CD4-positive, alpha-beta T cell (primary cell): Measurements from ENCODE around the gene CAMK4. TPM values are rescaled to one million over a fixed set of nuclear protein-coding genes. Genes with fewer than 3 reads are reported as not detected.

Experiments
- ATAC-seq: fragments of 200-7000 bp; cut with Tn5 transposase; one replicate; pipeline ENCODE4 v1.10.0; 2022; ENCODE audit warnings: mild to moderate bottlenecking; ENCODE audit not compliant: poor library complexity
- CTCF ChIA-PET: fragments of 350-600 bp; sonication (Branson Sonifier 250); formaldehyde crosslinking; loops from one replicate; lab custom pipeline; 2021; ENCODE audit warnings: antibody characterized with exemption, inconsistent platforms; lab: Charles Lee
- POLR2A ChIA-PET: fragments of 350-600 bp; sonication (Branson Sonifier 250); formaldehyde crosslinking; loops from one replicate; lab custom pipeline; 2021; ENCODE audit warnings: antibody characterized with exemption, inconsistent platforms; lab: Charles Lee
- DNase-seq, 14 experiments: peaks; one replicate each; pipeline ENCODE4 v3.0.0-alpha.2; 2013 to 2020; ENCODE audit warnings: mixed read lengths in 2 of 14
- H3K27ac ChIP-seq, 2 donors: one replicate each; pipeline versions ENCODE4 v1.5.1 to v1.7.0; 2013; ENCODE audit warnings: low read length in 2 of 2, low read depth in 1 of 2, mild to moderate bottlenecking in 1 of 2
- H3K27me3 ChIP-seq, 2 experiments: 1 replicate in 1 of 2; 2 replicates in 1 of 2; pipeline versions ENCODE4 v1.6.1 to v1.7.0; 2013; ENCODE audit warnings: low read length in 2 of 2, control low read depth in 1 of 2, mild to moderate bottlenecking in 1 of 2, moderate library complexity in 1 of 2; ENCODE audit not compliant: insufficient read depth in 2 of 2, control insufficient read depth in 1 of 2
- H3K36me3 ChIP-seq: one replicate; pipeline ENCODE4 v1.6.1; 2013; ENCODE audit warnings: low read length, control low read depth; ENCODE audit not compliant: insufficient read depth
- H3K4me1 ChIP-seq: one replicate; pipeline ENCODE4 v1.6.1; 2013; ENCODE audit warnings: low read length, control low read depth; ENCODE audit not compliant: insufficient read depth
- H3K4me3 ChIP-seq: one replicate; pipeline ENCODE4 v1.5.1; 2013; ENCODE audit warnings: mild to moderate bottlenecking, low read length, moderate library complexity
- H3K9me3 ChIP-seq, 2 experiments: 1 replicate in 1 of 2; 2 replicates in 1 of 2; pipeline versions ENCODE4 v1.6.1 to v1.7.0; 2013; ENCODE audit warnings: low read length in 2 of 2, mild to moderate bottlenecking in 2 of 2, control low read depth in 1 of 2, moderate library complexity in 1 of 2; ENCODE audit not compliant: control insufficient read depth in 1 of 2, insufficient read depth in 1 of 2
- H3K27ac Mint-ChIP-seq: one replicate; pipeline ENCODE4 v1.8.0; 2020; ENCODE audit warnings: mixed read lengths
- H3K27me3 Mint-ChIP-seq: one replicate; pipeline ENCODE4 v1.8.0; 2021; ENCODE audit warnings: mixed read lengths
- H3K36me3 Mint-ChIP-seq: one replicate; pipeline ENCODE4 v1.8.0; 2021; ENCODE audit warnings: low read depth, mixed read lengths
- H3K4me1 Mint-ChIP-seq: one replicate; pipeline ENCODE4 v1.8.0; 2021; ENCODE audit warnings: low read depth, mixed read lengths
- H3K4me3 Mint-ChIP-seq: one replicate; pipeline ENCODE4 v1.8.0; 2020; ENCODE audit warnings: mild to moderate bottlenecking, mixed read lengths
- H3K9me3 Mint-ChIP-seq: one replicate; pipeline ENCODE4 v1.8.0; 2020; ENCODE audit warnings: mixed read lengths
- CTCF ChIP-seq: fragments of 200-600 bp; IDR thresholded peaks from one replicate; pipeline ENCODE4 v1.8.0; 2022; ENCODE audit warnings: antibody characterized with exemption, mild to moderate bottlenecking
- intact Hi-C, 2 experiments: fragments of 100-400 bp; cut with DNase I in 1 of 2; cut with micrococcal nuclease in 1 of 2; formaldehyde crosslinking; loops; one replicate each; pipeline versions ENCODE4 v1.15.1 to v1.9.0; 2023 to 2025; cut with DNase I, micrococcal nuclease
- total RNA-seq, 174 experiments: library from RNA in 2 of 174; stranded (reverse) in 2 of 174; gene quantifications; one replicate each; pipeline ENCODE4 v1.2.3 and lab custom pipeline; 2021 to 2026

CAMK4 gene
- total RNA-seq, 2 experiments from 2014 or later, result 202 to 225 TPM

- no peak overlapping the region for H3K27ac ChIP-seq
- POLR2A ChIA-PET, result no interaction called here
- ATAC-seq (no peak), DNase-seq (no peak)
- H3K9me3 Mint-ChIP-seq, result peaks cover 8% of the 10 kb centered on the region
- H3K4me3 Mint-ChIP-seq, result no peak overlapping the region
- peak overlapping the region; percentile 39 for H3K27ac Mint-ChIP-seq
- TF ChIP-seq CTCF, result no peak
- no peaks in the 10 kb centered on the region for H3K27me3 Mint-ChIP-seq
- peaks cover 58% of the 10 kb centered on the region for H3K36me3 Mint-ChIP-seq
- H3K4me1 ChIP-seq, result peaks cover 8% of the 10 kb centered on the region
- CTCF ChIA-PET, result no interaction called here
- no peaks in the 10 kb centered on the region for H3K27me3 ChIP-seq
- H3K4me3 ChIP-seq, result no peak overlapping the region
- H3K4me1 Mint-ChIP-seq, result peaks cover 66% of the 10 kb centered on the region
- H3K9me3 ChIP-seq, result peaks cover 11% of the 10 kb centered on the region in 2 experiments
- intact Hi-C loops, result no loop called here
- peaks cover 20% of the 10 kb centered on the region for H3K36me3 ChIP-seq
These were observed 70.4 kb downstream of the CAMK4 start for GRCh38 chr5:111294551-111294950.

- ChIA-PET POLR2A (no interaction called here), CTCF (no interaction called here)
- Histone ChIP-seq H3K4me1 (peaks cover 11% of the 10 kb centered on the region), H3K9me3 (peaks cover 11% of the 10 kb centered on the region in 2 experiments), H3K27ac (no peak overlapping the region), H3K27me3 (no peaks in the 10 kb centered on the region), H3K4me3 (no peak overlapping the region), H3K36me3 (peaks cover 16% of the 10 kb centered on the region)
- Mint-ChIP-seq H3K27me3 (no peaks in the 10 kb centered on the region), H3K36me3 (peaks cover 66% of the 10 kb centered on the region), H3K4me3 (no peak overlapping the region), H3K27ac (peak overlapping the region; percentile 39), H3K9me3 (peaks cover 8% of the 10 kb centered on the region), H3K4me1 (peaks cover 61% of the 10 kb centered on the region)
- no peak for DNase-seq
- intact Hi-C loops, result no loop called here
- ATAC-seq, result no peak
- TF ChIP-seq CTCF, result no peak
These were observed 71.5 kb downstream of the CAMK4 start for GRCh38 chr5:111295649-111296048.

DNA sequence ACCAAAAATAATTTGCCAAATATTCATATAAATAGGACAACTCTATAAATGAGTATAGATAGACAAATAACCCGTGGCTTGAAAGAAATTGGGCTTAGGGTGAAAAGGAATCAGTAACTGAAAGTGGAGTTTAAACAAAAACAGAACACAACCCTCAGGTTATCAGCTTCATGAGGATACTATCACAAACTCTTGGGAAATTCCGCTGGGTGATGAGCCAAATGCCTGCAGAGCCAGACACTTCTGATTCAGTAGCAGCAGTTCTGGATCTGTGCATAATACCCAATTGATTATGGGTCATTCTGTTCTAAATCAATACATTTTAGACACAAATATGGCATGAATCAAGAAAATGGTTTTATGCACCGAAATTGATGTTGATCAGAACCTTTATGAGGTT is 72.4 kb downstream of the CAMK4 start:
- CTCF ChIA-PET, result no interaction called here
- peaks cover 67% of the 10 kb centered on the region for H3K4me1 Mint-ChIP-seq
- no peak for TF ChIP-seq CTCF
- H3K4me3 ChIP-seq, result no peak overlapping the region
- H3K27me3 ChIP-seq, result no peaks in the 10 kb centered on the region
- no peak overlapping the region for H3K27ac ChIP-seq
- DNase-seq (no peak), ATAC-seq (no peak)
- no peak overlapping the region for H3K27ac Mint-ChIP-seq
- peaks cover 74% of the 10 kb centered on the region for H3K36me3 Mint-ChIP-seq
- intact Hi-C loops, result no loop called here
- H3K27me3 Mint-ChIP-seq, result no peaks in the 10 kb centered on the region
- POLR2A ChIA-PET, result no interaction called here
- H3K9me3 ChIP-seq, result peaks cover 11% of the 10 kb centered on the region in 2 experiments
- no peak overlapping the region for H3K4me3 Mint-ChIP-seq
- peaks cover 16% of the 10 kb centered on the region for H3K36me3 ChIP-seq
- H3K4me1 ChIP-seq, result peaks cover 11% of the 10 kb centered on the region
- H3K9me3 Mint-ChIP-seq, result peaks cover 8% of the 10 kb centered on the region
